Tibial nerve (tissue), 4 donors: ENCODE results near the gene EIF5A. TPM values are rescaled to one million over a fixed set of nuclear protein-coding genes. Genes with fewer than 3 reads are reported as not detected.

ENCODE experiments used
- DNase-seq, 2 donors: peaks; one replicate each; pipeline ENCODE4 v3.0.0-alpha.2; 2019; ENCODE audit warnings: low spot score in 2 of 2
- H3K27ac ChIP-seq, 4 donors: fragments of 200-600 bp; sonication (generic) in 3 of 4; one replicate each; pipeline ENCODE4 v1.5.1; 2017 to 2019; ENCODE audit warnings: mild to moderate bottlenecking in 1 of 4
- H3K27me3 ChIP-seq, 2 donors: fragments of 200-600 bp; sonication (generic) in 1 of 2; one replicate each; pipeline versions ENCODE4 v1.5.1 to v1.6.0; 2017 to 2019
- H3K36me3 ChIP-seq, 3 donors: fragments of 200-600 bp; sonication (generic); one replicate each; pipeline ENCODE4 v1.5.1; 2018 to 2019
- H3K4me1 ChIP-seq, 4 donors: fragments of 200-600 bp; sonication (generic) in 3 of 4; one replicate each; pipeline ENCODE4 v1.5.1; 2017 to 2019
- H3K4me3 ChIP-seq, 4 donors: fragments of 200-600 bp; sonication (generic) in 3 of 4; one replicate each; pipeline ENCODE4 v1.5.1; 2017 to 2019; ENCODE audit warnings: mild to moderate bottlenecking in 1 of 4, moderate library complexity in 1 of 4
- H3K9me3 ChIP-seq, 4 donors: fragments of 200-600 bp; sonication (generic) in 3 of 4; one replicate each; pipeline ENCODE4 v1.5.1; 2017 to 2019
- CTCF ChIP-seq, 5 experiments: fragments of 200-600 bp in 3 of 5; fragments of 450-650 bp in 2 of 5; sonication (generic) in 3 of 5; IDR thresholded peaks; one replicate each; pipeline ENCODE4 v1.5.1; 2016 to 2019; ENCODE audit warnings: antibody characterized with exemption in 5 of 5, mild to moderate bottlenecking in 3 of 5, moderate library complexity in 2 of 5
- EP300 ChIP-seq, 2 donors: sonication (generic); formaldehyde crosslinking; IDR thresholded peaks; one replicate each; pipeline ENCODE4 v1.6.1; 2017; ENCODE audit warnings: antibody characterized with exemption in 2 of 2, mild to moderate bottlenecking in 1 of 2
- POLR2A ChIP-seq, 2 donors: fragments of 450-650 bp; IDR thresholded peaks; one replicate each; pipeline ENCODE4 v1.6.1; 2017; ENCODE audit warnings: antibody characterized with exemption in 2 of 2, mild to moderate bottlenecking in 2 of 2, moderate library complexity in 2 of 2
- WGBS, 2 donors: methylation state at CpG; one replicate each; pipeline ENCODE4 v1.1.5; 2018; 5-methylcytosine and 5-hydroxymethylcytosine counted together
- total RNA-seq, 4 donors: library from RNA; depleted of rRNA; stranded (reverse); fragments of >200 nt; gene quantifications; one replicate each; pipeline ENCODE4 v1.1.0, GENCODE V29; 2016

The EIF5A gene
- 100 to 1,000 TPM; 106 to 278 (median 132) TPM for total RNA-seq

DNA sequence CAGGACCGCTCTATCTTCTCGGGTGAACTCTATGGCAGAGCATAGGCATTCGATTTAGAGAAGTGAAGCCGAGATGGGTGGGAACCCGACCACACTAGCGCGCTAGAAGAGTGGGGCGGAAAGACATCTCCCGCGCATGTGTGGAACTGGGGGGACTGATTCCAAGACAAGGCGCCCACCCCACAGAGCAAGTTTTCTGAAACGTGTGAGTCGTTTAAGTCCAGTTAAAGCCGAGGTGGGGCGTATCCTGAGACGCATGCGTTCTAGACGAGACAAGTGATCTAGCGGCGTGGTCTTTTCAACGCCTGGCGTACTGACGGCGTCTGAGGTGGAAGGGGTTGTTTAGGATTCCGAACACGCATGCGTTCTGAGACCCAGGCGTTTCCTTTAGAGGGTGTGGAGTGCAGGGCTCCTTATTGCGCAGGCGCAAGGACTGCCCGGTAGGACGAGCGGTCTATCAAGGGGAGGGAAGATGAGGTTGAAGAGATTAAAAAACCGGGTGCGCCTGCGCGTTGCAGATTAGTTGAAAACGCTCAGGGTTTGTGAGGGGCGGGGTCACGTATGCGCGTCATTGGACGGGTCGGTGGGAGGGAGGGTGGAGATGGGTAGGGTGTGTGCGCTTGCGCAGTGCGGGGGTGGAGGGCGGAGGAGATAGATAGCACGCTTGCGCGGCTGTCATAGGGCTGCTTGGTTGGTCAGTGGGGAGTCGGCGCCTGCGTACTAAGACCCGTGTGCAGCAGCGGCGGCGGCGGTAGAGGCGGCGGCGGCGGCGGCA, at the start of gene EIF5A:
TSS of gene EIF5A (plus strand) at position 718 of the 775 bp plus-strand sequence. CDS start 2,008 bp downstream, outside the sequence.
- Histone ChIP-seq H3K9me3 (no peaks in the 10 kb centered on the region), H3K4me3 (peak within 1 kb of the TSS; percentile 87 to 96 (median 92)), H3K4me1 (peaks cover 0 to 40% (median 18%) of the 10 kb centered on the region in 4 donors), H3K36me3 (peaks cover 0 to 26% (median 21%) of the 10 kb centered on the region in 3 donors), H3K27me3 (no peaks in the 10 kb centered on the region), H3K27ac (peak within 1 kb of the TSS; percentile 97 to 99 (median 98))
- TF ChIP-seq EP300 (IDR thresholded peaks at IDR 0.05) (peak; percentile 89 to 98), CTCF (IDR thresholded peaks at IDR 0.05) (no peak), POLR2A (IDR thresholded peaks at IDR 0.05) (peak; percentile 78 to 92)
- WGBS, 2 donors: 0% methylated on average over 54 to 60 of the region's 64 CpGs
- peak; percentile 98 to 99 for DNase-seq

GRCh38 chr17:7258731-7259554, 48.5 kb upstream of the EIF5A start:
- Histone ChIP-seq H3K4me3 (no peak overlapping the region), H3K36me3 (peaks cover 0 to 61% (median 0%) of the 10 kb centered on the region in 3 donors), H3K27ac (no peak overlapping the region), H3K27me3 (peaks cover 0 to 37% of the 10 kb centered on the region in 2 donors), H3K4me1 (peaks cover 0 to 40% (median 13%) of the 10 kb centered on the region in 4 donors), H3K9me3 (no peaks in the 10 kb centered on the region)
- DNase-seq: no peak
- TF ChIP-seq EP300 (IDR thresholded peaks at IDR 0.05): no peak
- TF ChIP-seq CTCF (IDR thresholded peaks at IDR 0.05): no peak
- TF ChIP-seq POLR2A (IDR thresholded peaks at IDR 0.05): no peak
- WGBS, 2 donors: 74 to 78% methylated on average over 7 of the region's 7 CpGs

DNA sequence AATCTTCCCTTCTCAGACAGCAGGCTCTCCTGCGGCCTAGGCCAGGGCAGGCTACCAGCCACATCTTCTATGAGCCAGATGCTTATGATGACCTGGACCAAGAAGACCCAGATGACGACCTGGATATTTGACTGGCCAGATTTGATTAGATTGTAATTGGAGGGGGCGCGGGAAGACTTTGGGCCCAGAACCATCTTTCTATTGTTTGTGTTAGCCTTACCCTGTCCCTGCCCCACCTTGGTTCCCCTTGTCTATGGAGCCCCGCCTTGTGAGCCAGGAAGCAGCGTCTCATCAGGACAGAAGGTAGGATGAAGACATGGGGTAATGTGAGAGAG, 47.9 kb upstream of the EIF5A start:
- H3K4me3 ChIP-seq: no peak overlapping the region
- H3K27ac ChIP-seq: no peak overlapping the region
- H3K27me3 ChIP-seq: peaks cover 0 to 43% of the 10 kb centered on the region in 2 donors
- peaks cover 0 to 56% (median 0%) of the 10 kb centered on the region in 3 donors for H3K36me3 ChIP-seq
- no peaks in the 10 kb centered on the region for H3K9me3 ChIP-seq
- no peak for TF ChIP-seq POLR2A (IDR thresholded peaks at IDR 0.05)
- no peak for TF ChIP-seq EP300 (IDR thresholded peaks at IDR 0.05)
- TF ChIP-seq CTCF (IDR thresholded peaks at IDR 0.05): no peak
- DNase-seq: no peak
- WGBS, 2 donors: 95 to 97% methylated on average over 4 to 6 of the region's 6 CpGs
- H3K4me1 ChIP-seq: peaks cover 0 to 38% (median 13%) of the 10 kb centered on the region in 4 donors

GRCh38 chr17:7260151-7260550, 47.3 kb upstream of the EIF5A start:
- Histone ChIP-seq H3K36me3 (peaks cover 0 to 49% (median 0%) of the 10 kb centered on the region in 3 donors), H3K27ac (peak overlapping the region in 1 of 4 donors; percentile 58), H3K9me3 (no peaks in the 10 kb centered on the region), H3K4me3 (peak overlapping the region in 1 of 4 donors; percentile 41), H3K27me3 (peaks cover 0 to 47% of the 10 kb centered on the region in 2 donors), H3K4me1 (peaks cover 0 to 38% (median 13%) of the 10 kb centered on the region in 4 donors)
- TF ChIP-seq EP300 (IDR thresholded peaks at IDR 0.05): no peak
- TF ChIP-seq POLR2A (IDR thresholded peaks at IDR 0.05): no peak
- TF ChIP-seq CTCF (IDR thresholded peaks at IDR 0.05): no peak
- WGBS, 2 donors: 77 to 81% methylated on average over 4 of the region's 4 CpGs
- no peak for DNase-seq
